22Rv1 (cell line): ENCODE measurements around the gene NT5C3B.
A peak's percentile ranks its signal among the peaks of the same experiment; 100 is the strongest.

ENCODE experiments used
- H3K27ac ChIP-seq: fragments of 450-650 bp; 2 replicates; pipeline ENCODE4 v1.5.1; 2017
- CTCF ChIP-seq: fragments of 450-650 bp; IDR thresholded peaks from 2 replicates; pipeline ENCODE4 v1.5.1; 2017; ENCODE audit warnings: mild to moderate bottlenecking
- ZFX ChIP-seq: fragments of 450-650 bp; IDR thresholded peaks from 2 replicates; pipeline ENCODE4 v1.6.1; 2017; ENCODE audit warnings: antibody characterized with exemption, borderline replicate concordance

The NT5C3B gene

GRCh38 chr17:41813152-41813680 is 22.8 kb downstream of the NT5C3B start:
- TF ChIP-seq CTCF (no peak), ZFX (no peak)
- peak overlapping the region; percentile 92 for H3K27ac ChIP-seq

- peak within 1 kb of the TSS; percentile 92 for H3K27ac ChIP-seq
- TF ChIP-seq ZFX = no peak
- TF ChIP-seq CTCF = no peak
These were observed 23.5 kb downstream of the NT5C3B start, which contains the start of gene FKBP10 for GRCh38 chr17:41812381-41813151. Gene FKBP10, plus strand, starts transcription at chr17:41813004. Its CDS starts 31 bp downstream, at chr17:41813035.

GRCh38 chr17:41811549-41812380 is 24.3 kb downstream of the NT5C3B start, which contains the start of gene P3H4:
Gene P3H4, minus strand, starts transcription at chr17:41811949. Its CDS starts 34 bp downstream, at chr17:41811915.
- peak within 1 kb of the TSS; percentile 92 for H3K27ac ChIP-seq
- no peak for TF ChIP-seq ZFX
- peak; percentile 93 for TF ChIP-seq CTCF

GRCh38 chr17:41810659-41811548 is 25.1 kb downstream of the NT5C3B start:
- H3K27ac ChIP-seq = peak overlapping the region; percentile 92
- TF ChIP-seq ZFX = no peak
- no peak for TF ChIP-seq CTCF

- peak overlapping the region; percentile 12; the same call in 1 of the 2 replicates for H3K27ac ChIP-seq
- TF ChIP-seq ZFX (no peak), CTCF (no peak)
These were observed 29.2 kb downstream of the NT5C3B start for GRCh38 chr17:41806685-41807445.
